22Rv1 (cell line): ENCODE results near the gene ATAD3B.
"Not testable (repeated sequence)": the region's sequence is repeated elsewhere in the genome, so short reads cannot be mapped to it uniquely, and the experiment has no call there.

Experiments
- H3K27ac ChIP-seq: fragments of 450-650 bp; 2 replicates; pipeline ENCODE4 v1.5.1; 2017
- ZFX ChIP-seq: fragments of 450-650 bp; IDR thresholded peaks from 2 replicates; pipeline ENCODE4 v1.6.1; 2017; ENCODE audit warnings: antibody characterized with exemption, borderline replicate concordance
- TF ChIP-seq, protein P1 (sequence below): fragments of 450-650 bp; IDR thresholded peaks from 2 replicates; pipeline ENCODE4 v1.5.1; 2017; ENCODE audit warnings: mild to moderate bottlenecking

The ATAD3B gene

DNA sequence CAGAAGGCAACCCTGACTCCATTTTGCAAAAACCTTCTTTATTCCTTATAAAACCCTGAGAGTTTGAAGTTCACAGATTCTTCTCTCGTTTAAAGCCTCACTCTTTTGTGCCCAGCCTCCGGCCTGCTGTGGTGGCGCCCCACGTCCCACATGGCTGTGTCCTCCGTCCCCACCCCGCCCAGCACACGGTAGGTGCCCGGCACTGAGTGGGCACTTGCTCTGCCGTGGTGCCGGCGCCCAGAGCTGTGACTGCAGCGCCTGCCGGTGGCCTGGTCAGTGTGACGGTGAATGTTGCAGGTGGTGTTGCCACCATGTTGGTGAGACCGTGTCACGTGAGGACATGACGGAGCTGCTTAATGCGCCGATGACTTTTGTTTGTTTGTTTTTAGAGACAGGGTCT, 49.8 kb downstream of the ATAD3B start:
- H3K27ac ChIP-seq, result no peak overlapping the region
- TF ChIP-seq, protein P1, sequence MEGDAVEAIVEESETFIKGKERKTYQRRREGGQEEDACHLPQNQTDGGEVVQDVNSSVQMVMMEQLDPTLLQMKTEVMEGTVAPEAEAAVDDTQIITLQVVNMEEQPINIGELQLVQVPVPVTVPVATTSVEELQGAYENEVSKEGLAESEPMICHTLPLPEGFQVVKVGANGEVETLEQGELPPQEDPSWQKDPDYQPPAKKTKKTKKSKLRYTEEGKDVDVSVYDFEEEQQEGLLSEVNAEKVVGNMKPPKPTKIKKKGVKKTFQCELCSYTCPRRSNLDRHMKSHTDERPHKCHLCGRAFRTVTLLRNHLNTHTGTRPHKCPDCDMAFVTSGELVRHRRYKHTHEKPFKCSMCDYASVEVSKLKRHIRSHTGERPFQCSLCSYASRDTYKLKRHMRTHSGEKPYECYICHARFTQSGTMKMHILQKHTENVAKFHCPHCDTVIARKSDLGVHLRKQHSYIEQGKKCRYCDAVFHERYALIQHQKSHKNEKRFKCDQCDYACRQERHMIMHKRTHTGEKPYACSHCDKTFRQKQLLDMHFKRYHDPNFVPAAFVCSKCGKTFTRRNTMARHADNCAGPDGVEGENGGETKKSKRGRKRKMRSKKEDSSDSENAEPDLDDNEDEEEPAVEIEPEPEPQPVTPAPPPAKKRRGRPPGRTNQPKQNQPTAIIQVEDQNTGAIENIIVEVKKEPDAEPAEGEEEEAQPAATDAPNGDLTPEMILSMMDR, result no peak
- no peak for TF ChIP-seq ZFX

DNA sequence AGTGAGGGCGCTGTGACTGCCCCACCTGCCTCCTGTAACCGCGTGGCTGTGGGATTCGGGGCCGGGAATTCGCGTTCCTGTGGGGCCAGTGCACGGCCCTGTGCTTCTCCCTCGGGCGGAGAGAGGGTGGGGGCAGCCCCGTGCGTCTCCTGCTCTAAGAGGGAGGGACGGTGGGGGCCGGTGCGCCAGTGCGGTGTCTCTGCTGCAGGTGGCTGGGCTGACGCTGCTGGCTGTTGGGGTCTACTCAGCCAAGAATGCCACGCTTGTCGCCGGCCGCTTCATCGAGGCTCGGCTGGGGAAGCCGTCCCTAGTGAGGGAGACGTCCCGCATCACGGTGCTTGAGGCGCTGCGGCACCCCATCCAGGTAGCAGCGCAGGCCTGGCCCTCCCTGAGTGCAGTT, 51.0 kb downstream of the ATAD3B start:
- not testable (repeated sequence) for H3K27ac ChIP-seq

GRCh38 chr1:1523226-1523625, 51.7 kb downstream of the ATAD3B start:
- H3K27ac ChIP-seq, result not testable (repeated sequence)

DNA sequence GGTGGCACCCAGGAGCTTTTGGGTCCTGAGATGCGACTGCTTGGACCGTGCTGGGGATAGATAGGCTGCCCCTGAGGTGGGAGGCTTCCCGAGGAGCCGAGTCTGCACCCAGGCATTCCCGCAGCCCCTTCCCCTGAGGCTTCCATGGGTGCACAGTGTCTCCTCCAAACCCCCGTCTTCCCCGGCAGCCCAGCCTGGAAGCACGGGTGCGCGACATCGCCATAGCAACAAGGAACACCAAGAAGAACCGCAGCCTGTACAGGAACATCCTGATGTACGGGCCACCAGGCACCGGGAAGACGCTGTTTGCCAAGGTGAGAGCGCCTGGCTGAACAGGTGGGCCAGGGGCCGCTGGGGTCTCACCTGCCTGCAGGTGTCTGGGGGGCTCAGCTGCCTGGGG, 52.1 kb downstream of the ATAD3B start:
- not testable (repeated sequence) for H3K27ac ChIP-seq

GRCh38 chr1:1524750-1525383, 53.3 kb downstream of the ATAD3B start:
- not testable (repeated sequence) for H3K27ac ChIP-seq

DNA sequence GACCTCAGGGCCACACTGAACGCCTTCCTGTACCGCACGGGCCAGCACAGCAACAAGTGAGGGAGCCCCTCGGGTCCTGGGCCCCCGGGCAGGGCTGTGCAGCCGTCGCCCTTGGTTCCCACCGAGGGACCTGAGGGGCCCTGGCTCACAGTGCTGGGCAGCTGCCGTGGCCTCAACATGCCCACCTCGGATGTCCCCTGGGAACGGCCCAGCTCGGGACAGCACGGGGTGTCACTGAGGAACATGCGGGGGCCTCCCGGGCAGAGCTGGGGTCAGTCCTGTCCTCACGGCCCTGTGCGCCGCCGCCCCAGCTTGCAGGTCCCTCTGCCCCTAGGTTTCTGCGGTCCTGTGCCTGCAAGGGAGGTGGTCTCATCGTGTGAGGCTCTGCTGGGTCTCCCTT, 54.9 kb downstream of the ATAD3B start:
- not testable (repeated sequence) for H3K27ac ChIP-seq

- H3K27ac ChIP-seq, result no peak overlapping the region
- TF ChIP-seq, protein P1, result no peak
Observed at GRCh38 chr1:1527092-1527816, 55.7 kb downstream of the ATAD3B start.

GRCh38 chr1:1528301-1529267, 57.0 kb downstream of the ATAD3B start:
- H3K27ac ChIP-seq, result no peak overlapping the region
- TF ChIP-seq ZFX, result no peak

GRCh38 chr1:1529321-1529720, 57.8 kb downstream of the ATAD3B start:
- TF ChIP-seq ZFX, result no peak
- TF ChIP-seq, protein P1, result no peak
- no peak overlapping the region for H3K27ac ChIP-seq

GRCh38 chr1:1529936-1530335, 58.4 kb downstream of the ATAD3B start:
- no peak overlapping the region for H3K27ac ChIP-seq
- TF ChIP-seq, protein P1, result no peak
- TF ChIP-seq ZFX, result no peak
